Measurements from ENCODE around the gene FAM171A2. TPM values are rescaled to one million over a fixed set of nuclear protein-coding genes. Genes with fewer than 3 reads are reported as not detected.

FAM171A2 gene
- total RNA-seq: under 1 TPM; 0.24 to 0.78 (median 0.39) TPM
- polyA plus RNA-seq: under 1 TPM; 0.11 to 0.16 TPM
- not detected for total RNA-seq

GRCh38 chr17:44363613-44364159, at the start of gene FAM171A2:
Gene FAM171A2, minus strand, starts transcription at chr17:44363853. Its CDS starts 139 bp downstream, at chr17:44363714.
- Mint-ChIP-seq H3K27ac (peak within 1 kb of the TSS in 3 of 9 donors; percentile 49 to 78 (median 71)), H3K27me3 (peaks cover 0 to 65% (median 30%) of the 10 kb centered on the region in 5 donors), H3K9me3 (no peaks in the 10 kb centered on the region), H3K36me3 (no peaks in the 10 kb centered on the region), H3K4me1 (peaks cover 6 to 12% (median 7%) of the 10 kb centered on the region in 7 donors), H3K4me3 (peak within 1 kb of the TSS; percentile 75 to 86 (median 80))
- CTCF ChIA-PET: interaction anchor here (1.0 to 1.6 kb wide), 5 partner anchors 9 to 33 kb away, joined by 3 to 9 read pairs (median 4); partner anchors contain the start of gene GRN
- POLR2A ChIA-PET: interaction anchor here (1.0 kb wide), 1 partner anchor 10 kb away, joined by 3 read pairs; no protein-coding TSS in a partner anchor
- H3K9me3 ChIP-seq (ENCODE audit: control insufficient read depth in 2 of 3, low read length in 3 of 3): no peaks in the 10 kb centered on the region
- DNase-seq (peak; percentile 41 to 83 (median 69)), ATAC-seq (peak; percentile 96)
- H3K4me1 ChIP-seq (ENCODE audit: control insufficient read depth in 2 of 2, insufficient read depth in 2 of 2, low read length in 2 of 2): no peaks in the 10 kb centered on the region
- no peak within 1 kb of the TSS for H3K27ac ChIP-seq (ENCODE audit: low read depth, low read length)
- intact Hi-C loops (cut with micrococcal nuclease): loop anchor here in 1 of 2 donors (1.0 kb wide), 3 partner anchors 9 to 22 kb away; partner anchors contain the start of gene GRN
- H3K36me3 ChIP-seq (ENCODE audit: control insufficient read depth in 2 of 3, insufficient read depth in 3 of 3, low read length in 3 of 3): no peaks in the 10 kb centered on the region
- H3K27me3 ChIP-seq (ENCODE audit: control insufficient read depth in 2 of 2, insufficient read depth in 2 of 2, low read length in 2 of 2): no peaks in the 10 kb centered on the region
- H3K4me3 ChIP-seq (ENCODE audit: low read length): peak within 1 kb of the TSS; percentile 62

GRCh38 chr17:44409309-44410028, 45.8 kb upstream of the FAM171A2 start:
- Mint-ChIP-seq H3K9me3 (no peaks in the 10 kb centered on the region), H3K27me3 (no peaks in the 10 kb centered on the region), H3K4me1 (peaks cover 0 to 6% (median 0%) of the 10 kb centered on the region in 7 donors), H3K4me3 (no peak overlapping the region), H3K27ac (no peak overlapping the region), H3K36me3 (peaks cover 0 to 19% (median 7%) of the 10 kb centered on the region in 5 donors)
- Histone ChIP-seq H3K4me3 (ENCODE audit: low read length) (no peak overlapping the region), H3K36me3 (ENCODE audit: control insufficient read depth in 2 of 3, insufficient read depth in 3 of 3, low read length in 3 of 3) (peaks cover 0 to 15% (median 0%) of the 10 kb centered on the region in 3 experiments), H3K4me1 (ENCODE audit: control insufficient read depth in 2 of 2, insufficient read depth in 2 of 2, low read length in 2 of 2) (no peaks in the 10 kb centered on the region), H3K9me3 (ENCODE audit: control insufficient read depth in 2 of 3, low read length in 3 of 3) (no peaks in the 10 kb centered on the region), H3K27ac (ENCODE audit: low read depth, low read length) (no peak overlapping the region), H3K27me3 (ENCODE audit: control insufficient read depth in 2 of 2, insufficient read depth in 2 of 2, low read length in 2 of 2) (no peaks in the 10 kb centered on the region)
- ATAC-seq (no peak), DNase-seq (no peak)
- ChIA-PET CTCF (no interaction called here), POLR2A (no interaction called here)
- intact Hi-C loops (cut with micrococcal nuclease): no loop called here

- no peaks in the 10 kb centered on the region for H3K27me3 Mint-ChIP-seq
- no peaks in the 10 kb centered on the region for H3K9me3 Mint-ChIP-seq
- Histone ChIP-seq H3K36me3 (ENCODE audit: control insufficient read depth in 2 of 3, insufficient read depth in 3 of 3, low read length in 3 of 3) (peaks cover 0 to 19% (median 4%) of the 10 kb centered on the region in 3 experiments), H3K27me3 (ENCODE audit: control insufficient read depth in 2 of 2, insufficient read depth in 2 of 2, low read length in 2 of 2) (no peaks in the 10 kb centered on the region), H3K27ac (ENCODE audit: low read depth, low read length) (no peak overlapping the region), H3K4me3 (ENCODE audit: low read length) (no peak overlapping the region), H3K4me1 (ENCODE audit: control insufficient read depth in 2 of 2, insufficient read depth in 2 of 2, low read length in 2 of 2) (no peaks in the 10 kb centered on the region), H3K9me3 (ENCODE audit: control insufficient read depth in 2 of 3, low read length in 3 of 3) (no peaks in the 10 kb centered on the region)
- DNase-seq: no peak
- no peak overlapping the region for H3K27ac Mint-ChIP-seq
- no peak for ATAC-seq
- H3K36me3 Mint-ChIP-seq: peaks cover 0 to 17% (median 7%) of the 10 kb centered on the region in 5 donors
- peaks cover 0 to 4% (median 0%) of the 10 kb centered on the region in 7 donors for H3K4me1 Mint-ChIP-seq
- intact Hi-C loops (cut with micrococcal nuclease): no loop called here
- CTCF ChIA-PET: no interaction called here
- H3K4me3 Mint-ChIP-seq: no peak overlapping the region
- POLR2A ChIA-PET: no interaction called here
Observed at GRCh38 chr17:44408786-44409185, 45.1 kb upstream of the FAM171A2 start.

GRCh38 chr17:44402564-44403172, 39.0 kb upstream of the FAM171A2 start:
- no peak for DNase-seq
- intact Hi-C loops (cut with micrococcal nuclease): no loop called here

GRCh38 chr17:44400226-44400847, 36.7 kb upstream of the FAM171A2 start:
- H3K36me3 Mint-ChIP-seq: peaks cover 9 to 58% (median 21%) of the 10 kb centered on the region in 5 donors
- POLR2A ChIA-PET: no interaction called here
- intact Hi-C loops (cut with micrococcal nuclease): no loop called here
- no peak overlapping the region for H3K4me3 Mint-ChIP-seq
- Histone ChIP-seq H3K27me3 (ENCODE audit: control insufficient read depth in 2 of 2, insufficient read depth in 2 of 2, low read length in 2 of 2) (no peaks in the 10 kb centered on the region), H3K27ac (ENCODE audit: low read depth, low read length) (no peak overlapping the region), H3K36me3 (ENCODE audit: control insufficient read depth in 2 of 3, insufficient read depth in 3 of 3, low read length in 3 of 3) (peaks cover 12 to 67% (median 13%) of the 10 kb centered on the region in 3 experiments), H3K4me3 (ENCODE audit: low read length) (no peak overlapping the region), H3K4me1 (ENCODE audit: control insufficient read depth in 2 of 2, insufficient read depth in 2 of 2, low read length in 2 of 2) (no peaks in the 10 kb centered on the region), H3K9me3 (ENCODE audit: control insufficient read depth in 2 of 3, low read length in 3 of 3) (no peaks in the 10 kb centered on the region)
- H3K4me1 Mint-ChIP-seq: peaks cover 0 to 6% (median 0%) of the 10 kb centered on the region in 7 donors
- CTCF ChIA-PET: no interaction called here
- DNase-seq: no peak
- H3K27ac Mint-ChIP-seq: peak overlapping the region in 2 of 9 donors; percentile 1 to 26
- no peaks in the 10 kb centered on the region for H3K27me3 Mint-ChIP-seq
- ATAC-seq: no peak
- no peaks in the 10 kb centered on the region for H3K9me3 Mint-ChIP-seq

More at GRCh38 chr17:44402564-44403172, 39.0 kb upstream of the FAM171A2 start:
- H3K4me3 ChIP-seq (ENCODE audit: low read length): no peak overlapping the region
- H3K27me3 Mint-ChIP-seq: no peaks in the 10 kb centered on the region
- H3K4me3 Mint-ChIP-seq: no peak overlapping the region
- ChIA-PET CTCF (no interaction called here), POLR2A (no interaction called here)
- no peaks in the 10 kb centered on the region for H3K9me3 Mint-ChIP-seq
- no peaks in the 10 kb centered on the region for H3K27me3 ChIP-seq (ENCODE audit: control insufficient read depth in 2 of 2, insufficient read depth in 2 of 2, low read length in 2 of 2)
- ATAC-seq: no peak
- no peak overlapping the region for H3K27ac ChIP-seq (ENCODE audit: low read depth, low read length)
- no peak overlapping the region for H3K27ac Mint-ChIP-seq
- peaks cover 12 to 62% (median 13%) of the 10 kb centered on the region in 3 experiments for H3K36me3 ChIP-seq (ENCODE audit: control insufficient read depth in 2 of 3, insufficient read depth in 3 of 3, low read length in 3 of 3)
- no peaks in the 10 kb centered on the region for H3K9me3 ChIP-seq (ENCODE audit: control insufficient read depth in 2 of 3, low read length in 3 of 3)
- no peaks in the 10 kb centered on the region for H3K4me1 ChIP-seq (ENCODE audit: control insufficient read depth in 2 of 2, insufficient read depth in 2 of 2, low read length in 2 of 2)
- peaks cover 9 to 52% (median 21%) of the 10 kb centered on the region in 5 donors for H3K36me3 Mint-ChIP-seq
- peaks cover 0 to 6% (median 0%) of the 10 kb centered on the region in 7 donors for H3K4me1 Mint-ChIP-seq
